IMR-90 (cell line): ENCODE results near the gene ZNF17. TPM values are rescaled to one million over a fixed set of nuclear protein-coding genes. Genes with fewer than 3 reads are reported as not detected.

Source experiments
- ATAC-seq: fragments of 200-7000 bp; cut with Tn5 transposase; 2 replicates; pipeline ENCODE4 v1.9.1; 2020; ENCODE audit warnings: low read depth, mild to moderate bottlenecking, moderate library complexity
- BruUV-seq: library from RNA; stranded (reverse); fragments of 400-500 nt; replicated peaks from 2 replicates; lab custom pipeline; 2021; lab: Mats Ljungman, UMichigan
- CTCF ChIA-PET: fragments of 300-600 bp; formaldehyde crosslinking; extraction: SDS; loops from one replicate; lab custom pipeline; 2021; ENCODE audit warnings: antibody characterized with exemption; lab: Yijun Ruan, JAX
- POLR2A ChIA-PET: fragments of 300-600 bp; sonication (Branson Sonifier 250); formaldehyde crosslinking; loops from one replicate; lab custom pipeline; 2022; ENCODE audit warnings: antibody characterized with exemption; ENCODE audit not compliant: unreplicated experiment; lab: Charles Lee
- DNase-seq: peaks from one replicate; pipeline ENCODE4 v3.0.0; 2013
- H2AFZ ChIP-seq: replicated peaks from 2 replicates; pipeline ENCODE3; 2013; ENCODE audit warnings: low read length, mild to moderate bottlenecking; ENCODE audit not compliant: poor library complexity
- H2AK5ac ChIP-seq: 2 replicates; pipeline ENCODE4 v1.6.1; 2013; ENCODE audit warnings: low read depth, low read length, inconsistent platforms
- H2AK9ac ChIP-seq: replicated peaks from 2 replicates; pipeline ENCODE3; 2013; ENCODE audit warnings: mild to moderate bottlenecking, low read depth, low read length, moderate library complexity; ENCODE audit not compliant: poor library complexity
- H2BK120ac ChIP-seq: 2 replicates; pipeline ENCODE4 v1.6.1; 2013; ENCODE audit warnings: low read depth, low read length, inconsistent platforms
- H2BK15ac ChIP-seq: 3 replicates; pipeline ENCODE4 v1.6.1; 2013; ENCODE audit warnings: low read depth, low read length, inconsistent platforms
- H2BK20ac ChIP-seq: 2 replicates; pipeline ENCODE4 v1.6.1; 2013; ENCODE audit warnings: low read depth, mild to moderate bottlenecking, inconsistent platforms, low read length, moderate library complexity
- H2BK5ac ChIP-seq: 2 replicates; pipeline ENCODE4 v1.6.1; 2013; ENCODE audit warnings: mild to moderate bottlenecking, low read depth, low read length, inconsistent platforms; ENCODE audit not compliant: poor library complexity, severe bottlenecking
- H3K14ac ChIP-seq: replicated peaks from 2 replicates; pipeline ENCODE4 v1.6.1; 2013; ENCODE audit warnings: low read depth, low read length, inconsistent platforms
- H3K18ac ChIP-seq: 2 replicates; pipeline ENCODE4 v1.6.1; 2013; ENCODE audit warnings: low read depth, low read length, control low read depth
- H3K23ac ChIP-seq: 2 replicates; pipeline ENCODE4 v1.6.1; 2013; ENCODE audit warnings: low read depth, low read length, inconsistent platforms
- H3K27ac ChIP-seq: 2 replicates; pipeline ENCODE4 v1.5.1; 2013; ENCODE audit warnings: mild to moderate bottlenecking, control low read depth, low read length; ENCODE audit not compliant: insufficient read depth
- H3K27me3 ChIP-seq: 2 replicates; pipeline ENCODE4 v1.6.1; 2013; ENCODE audit warnings: low read length; ENCODE audit not compliant: control insufficient read depth, insufficient read depth
- H3K36me3 ChIP-seq: 2 replicates; pipeline ENCODE4 v1.6.1; 2013; ENCODE audit warnings: low read length, mixed read lengths; ENCODE audit not compliant: control insufficient read depth, insufficient read depth
- H3K4ac ChIP-seq: 2 replicates; pipeline ENCODE4 v1.6.1; 2013; ENCODE audit warnings: low read depth, low read length, inconsistent platforms
- H3K4me1 ChIP-seq: 2 replicates; pipeline ENCODE4 v1.6.1; 2013; ENCODE audit warnings: low read length, mixed read lengths; ENCODE audit not compliant: control insufficient read depth, insufficient read depth
- H3K4me2 ChIP-seq: 2 replicates; pipeline ENCODE4 v1.6.1; 2013; ENCODE audit warnings: low read depth, mild to moderate bottlenecking, control low read depth, low read length, moderate library complexity
- H3K4me3 ChIP-seq: 2 replicates; pipeline ENCODE4 v1.5.1; 2013; ENCODE audit warnings: low read depth, mild to moderate bottlenecking, control low read depth, low read length, moderate library complexity; ENCODE audit not compliant: insufficient read depth
- H3K56ac ChIP-seq: 2 replicates; pipeline ENCODE4 v1.6.1; 2013; ENCODE audit warnings: low read length, inconsistent platforms; ENCODE audit not compliant: insufficient read depth; ENCODE audit errors: extremely low read depth
- H3K79me1 ChIP-seq, 2 experiments: 2 replicates each; pipeline ENCODE4 v1.6.1; 2013; ENCODE audit warnings: low read length in 2 of 2, inconsistent platforms in 1 of 2, low read depth in 1 of 2
- H3K9ac ChIP-seq: 2 replicates; pipeline ENCODE4 v1.6.1; 2013; ENCODE audit warnings: low read depth, low read length, control low read depth
- H3K9me1 ChIP-seq: 2 replicates; pipeline ENCODE4 v1.6.1; 2013; ENCODE audit warnings: low read length, inconsistent platforms; ENCODE audit not compliant: insufficient read depth
- H3K9me3 ChIP-seq: 2 replicates; pipeline ENCODE4 v1.6.1; 2013; ENCODE audit warnings: low read length; ENCODE audit not compliant: control insufficient read depth, insufficient read depth
- H4K20me1 ChIP-seq: 2 replicates; pipeline ENCODE4 v1.6.1; 2013; ENCODE audit warnings: low read length, inconsistent platforms; ENCODE audit not compliant: insufficient read depth
- H4K5ac ChIP-seq: 2 replicates; pipeline ENCODE4 v1.6.1; 2013; ENCODE audit warnings: mild to moderate bottlenecking, low read depth, low read length, control low read depth
- H4K8ac ChIP-seq, 2 experiments: 2 replicates each; pipeline ENCODE4 v1.6.1; 2013; ENCODE audit warnings: low read depth in 2 of 2, low read length in 2 of 2, control low read depth in 1 of 2, inconsistent platforms in 1 of 2
- H4K91ac ChIP-seq: 2 replicates; pipeline ENCODE4 v1.6.1; 2013; ENCODE audit warnings: low read depth, low read length, inconsistent platforms; ENCODE audit not compliant: insufficient read depth
- BHLHE40 ChIP-seq: fragments of 150-350 bp; IDR thresholded peaks from 2 replicates; pipeline ENCODE4 v1.6.1; 2016; ENCODE audit warnings: mild to moderate bottlenecking, low read depth, low read length
- CEBPB ChIP-seq: IDR thresholded peaks from 2 replicates; pipeline ENCODE4 v1.6.1; 2012; ENCODE audit warnings: low read depth, low read length, improper control_type of control experiment
- CTCF ChIP-seq: conservative IDR thresholded peaks from 2 replicates; pipeline ENCODE4 v1.5.1; 2012; ENCODE audit warnings: mild to moderate bottlenecking, low read depth, low read length, improper control_type of control experiment
- ELK1 ChIP-seq: fragments of 150-350 bp; IDR thresholded peaks from 2 replicates; pipeline ENCODE4 v1.6.1; 2016; ENCODE audit warnings: low read depth, mild to moderate bottlenecking, low read length, moderate library complexity, borderline replicate concordance
- FOS ChIP-seq: fragments of 150-350 bp; IDR thresholded peaks from 2 replicates; pipeline ENCODE4 v1.6.1; 2016; ENCODE audit warnings: low read depth, low read length
- MAFK ChIP-seq: IDR thresholded peaks from 2 replicates; pipeline ENCODE4 v1.6.1; 2012; ENCODE audit warnings: low read depth, low read length, improper control_type of control experiment
- MXI1 ChIP-seq: IDR thresholded peaks from 2 replicates; pipeline ENCODE4 v1.6.1; 2012; ENCODE audit warnings: low read depth, mild to moderate bottlenecking, low read length, moderate library complexity, borderline replicate concordance
- NFE2L2 ChIP-seq: fragments of 150-350 bp; IDR thresholded peaks from 2 replicates; pipeline ENCODE4 v1.6.1; 2016; ENCODE audit warnings: low read depth, mild to moderate bottlenecking, low read length
- POLR2A ChIP-seq: IDR thresholded peaks from 2 replicates; pipeline ENCODE4 v1.6.1; 2012; ENCODE audit warnings: mild to moderate bottlenecking, low read depth, low read length
- RAD21 ChIP-seq: IDR thresholded peaks from 2 replicates; pipeline ENCODE4 v1.6.1; 2012; ENCODE audit warnings: low read length, improper control_type of control experiment
- RCOR1 ChIP-seq: IDR thresholded peaks from 2 replicates; pipeline ENCODE4 v1.6.1; 2012; ENCODE audit warnings: mild to moderate bottlenecking, low read length, improper control_type of control experiment; ENCODE audit not compliant: insufficient replicate concordance
- RFX5 ChIP-seq: IDR thresholded peaks from 2 replicates; pipeline ENCODE4 v1.8.0; 2012; ENCODE audit warnings: low read depth, mild to moderate bottlenecking, low read length, moderate library complexity
- SMC3 ChIP-seq: fragments of 150-350 bp; IDR thresholded peaks from 2 replicates; pipeline ENCODE4 v1.6.1; 2016; ENCODE audit warnings: low read depth, mild to moderate bottlenecking, antibody characterized with exemption, low read length, moderate library complexity
- whole genome bisulfite sequencing, 2 experiments: methylation state at CpG; one replicate each; pipeline versions ENCODE4 v1.1.5 to v1.1.7; 2013; ENCODE audit warnings: missing lambda C conversion rate in 2 of 2; ENCODE audit not compliant: insufficient read length in 1 of 2; ENCODE audit errors: extremely low coverage in 2 of 2; 5-methylcytosine and 5-hydroxymethylcytosine counted together
- dilution Hi-C: fragments of 300-500 bp; cut with HindIII; formaldehyde crosslinking; loops from one replicate; pipeline ENCODE4 v1.14.3; 2018; ENCODE audit warnings: low sequenced_read_pairs; ENCODE audit not compliant: unreplicated experiment
- in situ Hi-C: fragments of 300-500 bp; cut with MboI; formaldehyde crosslinking; loops from 3 replicates; pipeline ENCODE4 v1.14.3; 2019; ENCODE audit warnings: low sequenced_read_pairs, inconsistent platforms, mixed read lengths
- intact Hi-C: fragments of 100-400 bp; cut with micrococcal nuclease; formaldehyde crosslinking; loops from 2 replicates; pipeline ENCODE4 v1.10.0; 2022
- polyA plus RNA-seq, 3 experiments: library from polyadenylated mRNA; depleted of rRNA; stranded (reverse); fragments of >200 nt; gene quantifications; 2 replicates each; pipeline ENCODE4 v1.2.3, GENCODE V29; 2012; ENCODE audit warnings: low replicate concordance in 1 of 3
- total RNA-seq: library from RNA; depleted of rRNA; stranded (reverse); fragments of >200 nt; gene quantifications from 2 replicates; pipeline ENCODE4 v1.2.3, GENCODE V29; 2012
- TF ChIP-seq, protein P1 (sequence below): fragments of 150-350 bp; IDR thresholded peaks from 2 replicates; pipeline ENCODE4 v1.6.1; 2017; ENCODE audit warnings: mild to moderate bottlenecking, antibody characterized with exemption, low read length, low read depth

ZNF17 gene
- total and polyA plus RNA-seq, 2 of the 4 experiments (the other 2 are of a cell fraction) = 4.3 to 17.4 TPM

GRCh38 chr19:57382806-57383488 is 28.0 kb upstream of the ZNF17 start:
- no peak overlapping the region for H4K91ac ChIP-seq
- no peak overlapping the region for H2BK120ac ChIP-seq
- no peaks in the 10 kb centered on the region for H3K9me1 ChIP-seq
- in situ Hi-C loops (loop anchor here (25.0 kb wide), 1 partner anchor 971 kb away; the partner anchor contains the start of gene ZNF583), dilution Hi-C loops (no loop called here), intact Hi-C loops (no loop called here)
- H3K36me3 ChIP-seq = peaks cover 5% of the 10 kb centered on the region
- H3K79me1 ChIP-seq = no peaks in the 10 kb centered on the region
- no TSS peak for BruUV-seq
- H3K4me1 ChIP-seq = no peaks in the 10 kb centered on the region
- no peak overlapping the region for H3K9ac ChIP-seq
- no peak overlapping the region for H3K4ac ChIP-seq
- no peak overlapping the region for H2BK20ac ChIP-seq
- no peaks in the 10 kb centered on the region for H3K27me3 ChIP-seq
- H3K9me3 ChIP-seq = peaks cover 11% of the 10 kb centered on the region
- TF ChIP-seq NFE2L2 (no peak), BHLHE40 (no peak), RFX5 (no peak), FOS (no peak), ELK1 (no peak), POLR2A (no peak), CEBPB (no peak), MXI1 (no peak), CTCF (no peak), SMC3 (no peak), RCOR1 (no peak), MAFK (no peak), RAD21 (no peak)
- TF ChIP-seq, protein P1, sequence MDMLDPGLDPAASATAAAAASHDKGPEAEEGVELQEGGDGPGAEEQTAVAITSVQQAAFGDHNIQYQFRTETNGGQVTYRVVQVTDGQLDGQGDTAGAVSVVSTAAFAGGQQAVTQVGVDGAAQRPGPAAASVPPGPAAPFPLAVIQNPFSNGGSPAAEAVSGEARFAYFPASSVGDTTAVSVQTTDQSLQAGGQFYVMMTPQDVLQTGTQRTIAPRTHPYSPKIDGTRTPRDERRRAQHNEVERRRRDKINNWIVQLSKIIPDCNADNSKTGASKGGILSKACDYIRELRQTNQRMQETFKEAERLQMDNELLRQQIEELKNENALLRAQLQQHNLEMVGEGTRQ = no peak
- DNase-seq = peak; percentile 29
- peak; percentile 59 for ATAC-seq
- H2AFZ ChIP-seq = no peak overlapping the region
- no peak overlapping the region for H2BK15ac ChIP-seq
- H3K14ac ChIP-seq = no peak overlapping the region
- H4K8ac ChIP-seq = no peak overlapping the region
- H4K20me1 ChIP-seq = no peaks in the 10 kb centered on the region
- CTCF ChIA-PET = no interaction called here
- H3K18ac ChIP-seq = no peak overlapping the region
- H3K4me2 ChIP-seq = peak overlapping the region; percentile 42; the same call in 1 of the 2 replicates
- no peak overlapping the region for H2AK5ac ChIP-seq
- H3K56ac ChIP-seq = no peak overlapping the region
- no CpG with 5 or more reads among the region's 7 CpGs for WGBS, 2 experiments
- H4K5ac ChIP-seq = no peak overlapping the region
- H3K4me3 ChIP-seq = no peak overlapping the region
- H2BK5ac ChIP-seq = no peak overlapping the region
- no peak overlapping the region; the same call in 1 of the 2 replicates for H3K27ac ChIP-seq
- POLR2A ChIA-PET = no interaction called here
- no peak overlapping the region for H3K23ac ChIP-seq
- no peak overlapping the region for H2AK9ac ChIP-seq
